Amygdala (tissue), 56 donors: Measurements from ENCODE around the gene RNF181.
"Not testable (repeated sequence)": the region's sequence is repeated elsewhere in the genome, so short reads cannot be mapped to it uniquely, and the experiment has no call there.

ENCODE experiments used
- DNase-seq, 56 donors: peaks; one replicate each; lab custom pipeline; 2025; lab: John Stamatoyannopoulos, UW

The RNF181 gene, protein sequence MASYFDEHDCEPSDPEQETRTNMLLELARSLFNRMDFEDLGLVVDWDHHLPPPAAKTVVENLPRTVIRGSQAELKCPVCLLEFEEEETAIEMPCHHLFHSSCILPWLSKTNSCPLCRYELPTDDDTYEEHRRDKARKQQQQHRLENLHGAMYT

DNA sequence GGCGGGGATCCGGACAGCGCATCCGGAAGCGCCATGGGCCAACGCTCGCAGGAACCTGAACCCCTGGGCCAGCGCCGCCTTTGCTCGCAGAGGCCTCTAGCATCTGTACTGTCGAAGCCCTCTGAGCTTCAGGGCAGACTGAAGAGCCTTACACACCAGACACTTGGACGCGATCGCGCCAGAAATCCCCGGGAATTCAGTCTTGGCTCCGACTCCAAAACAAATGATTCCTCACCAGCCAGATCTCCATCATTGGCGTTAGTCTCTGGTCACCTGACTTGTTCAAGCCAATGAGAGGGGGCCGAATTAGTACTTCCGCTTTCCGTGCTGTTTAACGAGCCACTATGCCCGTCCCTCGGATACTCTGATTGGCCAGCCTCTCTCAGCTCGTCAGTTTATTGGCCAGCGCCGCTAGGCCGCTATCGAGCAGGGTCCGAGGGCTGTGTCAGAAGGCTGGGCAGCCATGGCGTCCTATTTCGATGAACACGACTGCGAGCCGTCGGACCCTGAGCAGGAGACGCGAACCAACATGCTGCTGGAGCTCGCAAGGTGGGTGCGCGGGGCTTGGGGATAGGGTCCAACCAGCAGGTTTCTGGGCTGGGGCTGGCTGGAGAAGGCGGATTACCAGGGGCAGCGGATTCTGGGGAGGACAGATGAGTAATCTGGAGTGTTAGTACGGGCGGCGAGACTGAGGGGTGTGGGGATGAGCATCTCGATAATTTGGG is at the start of gene RNF181:
TSS of gene RNF181 (plus strand) at position 445 of the 725 bp plus-strand sequence. CDS start at position 464, 19 bp downstream.
- DNase-seq: peak; percentile 67 to 100 (median 97)

DNA sequence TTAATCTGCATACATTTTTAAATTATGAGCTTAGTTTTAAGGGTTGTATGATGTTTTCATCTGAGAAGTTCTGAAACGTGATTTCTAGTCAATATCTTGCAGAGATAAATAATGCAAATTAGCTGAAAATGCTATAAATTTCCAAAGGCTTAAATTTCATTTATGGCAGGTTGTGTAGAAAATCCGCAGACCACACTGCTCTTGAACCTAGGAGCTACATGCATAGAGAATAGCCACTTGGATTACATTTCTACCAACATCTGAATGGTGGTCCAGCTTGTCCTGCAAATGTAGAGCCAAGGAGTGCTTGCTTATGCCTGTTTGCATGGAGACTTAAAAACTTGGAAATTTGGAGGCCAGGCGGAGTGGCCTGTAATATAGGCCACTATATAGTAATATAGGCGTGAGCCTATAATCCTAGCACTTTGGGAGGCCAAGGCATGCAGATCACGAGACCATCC is 49.7 kb upstream of the RNF181 start:
- no peak for DNase-seq

DNA sequence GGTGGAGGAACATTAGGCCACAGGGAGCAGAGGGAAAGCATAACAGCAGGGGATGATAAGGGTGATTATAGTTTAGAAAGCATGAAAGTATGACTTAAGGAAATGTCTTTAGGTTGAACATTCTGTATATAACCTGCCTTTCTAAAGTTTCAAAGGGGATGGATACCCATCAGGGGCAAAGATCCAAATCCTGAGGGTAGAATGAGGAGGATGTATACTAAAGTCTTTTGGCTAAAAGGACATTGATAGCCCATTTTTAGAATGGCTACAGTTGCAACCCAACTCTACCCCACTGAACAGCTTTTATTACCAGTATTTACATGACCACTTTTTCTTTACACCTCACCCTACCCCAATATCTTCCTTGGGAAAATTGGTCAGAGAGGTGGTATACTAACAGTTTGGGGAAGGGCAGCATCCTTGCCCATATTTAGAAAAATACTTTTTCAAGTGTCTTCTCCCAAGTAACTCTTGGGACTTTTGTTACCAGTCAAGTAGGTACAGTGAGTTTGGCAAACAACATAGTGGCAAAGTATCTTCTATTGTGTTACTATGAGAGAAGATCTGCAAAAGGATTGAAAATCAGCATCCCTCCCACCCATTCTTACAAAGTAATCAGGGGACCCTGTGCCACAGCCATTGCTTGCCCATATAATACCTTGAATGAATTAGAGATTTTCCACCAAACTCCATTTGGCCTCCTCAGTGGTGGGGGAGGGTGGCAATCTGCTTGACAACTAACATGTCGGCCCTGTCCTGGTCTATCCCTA is 48.3 kb upstream of the RNF181 start:
- no peak for DNase-seq

DNA sequence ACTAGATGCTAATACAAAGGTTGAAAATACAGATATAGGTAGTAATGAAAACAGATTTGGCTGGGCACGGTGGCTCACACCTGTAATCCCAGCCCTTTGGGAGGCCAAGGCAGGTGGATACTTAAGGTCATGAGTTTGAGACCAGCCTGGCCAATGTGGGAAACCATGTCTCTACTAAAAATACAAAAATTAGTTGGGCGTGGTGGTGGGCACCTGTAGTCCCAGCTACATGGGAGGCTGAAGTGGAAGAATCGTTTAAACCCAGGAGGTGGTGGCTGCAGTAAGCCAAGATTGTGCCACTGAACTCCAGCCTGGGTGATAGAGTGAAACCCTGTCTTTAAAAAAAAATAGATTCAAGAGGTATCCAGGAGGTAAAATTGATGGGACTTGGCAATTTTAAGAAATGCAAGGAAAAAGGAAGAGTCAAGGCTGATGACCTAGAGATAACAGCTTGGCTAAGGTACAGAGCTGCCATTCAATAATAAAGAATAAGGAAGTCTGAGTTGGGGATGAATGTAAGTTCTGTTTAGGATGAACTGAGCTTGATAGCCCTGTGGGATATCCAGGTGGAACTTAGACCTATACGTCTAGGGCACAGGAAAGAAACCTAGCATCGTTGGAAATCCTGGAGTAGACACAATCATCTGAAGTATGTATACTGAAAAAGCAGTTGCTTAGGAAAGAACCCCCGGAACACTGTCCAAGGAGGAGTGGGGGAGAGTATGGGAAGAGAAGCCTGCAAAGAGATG is 47.5 kb upstream of the RNF181 start:
- no peak for DNase-seq

DNA sequence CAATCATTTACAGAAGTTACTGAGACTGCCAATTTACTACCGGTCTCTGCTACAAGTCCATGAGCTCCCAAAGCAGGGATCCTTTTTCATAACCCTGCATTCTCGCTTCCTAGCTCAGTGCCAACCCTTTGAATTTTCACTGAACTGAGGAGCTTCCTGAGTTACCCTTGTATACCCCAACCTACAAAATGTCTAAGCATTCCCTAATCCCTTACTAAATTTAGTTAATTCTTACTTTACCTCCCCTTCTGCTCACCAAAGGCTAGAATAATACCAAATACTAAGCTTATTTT is 47.0 kb upstream of the RNF181 start:
- no peak for DNase-seq

DNA sequence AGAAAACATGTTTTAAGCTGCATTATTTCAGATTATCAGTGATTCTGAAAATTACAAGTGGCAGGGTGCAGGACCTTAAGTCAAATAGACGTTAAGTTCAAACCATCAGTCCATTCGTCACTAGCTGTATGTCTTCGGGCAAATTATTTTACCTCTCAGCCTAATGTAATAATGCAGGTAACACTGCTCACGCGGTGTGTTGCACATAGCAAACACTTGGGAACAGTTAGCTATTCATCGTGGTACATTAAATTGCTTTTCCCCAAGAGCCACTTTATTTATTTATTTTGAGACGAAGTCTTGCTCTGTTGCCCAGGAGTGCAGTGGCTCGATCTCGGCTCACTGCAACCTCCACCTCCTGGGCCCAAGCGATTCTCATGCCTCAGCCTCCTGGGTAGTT is 46.5 kb upstream of the RNF181 start:
- no peak for DNase-seq

DNA sequence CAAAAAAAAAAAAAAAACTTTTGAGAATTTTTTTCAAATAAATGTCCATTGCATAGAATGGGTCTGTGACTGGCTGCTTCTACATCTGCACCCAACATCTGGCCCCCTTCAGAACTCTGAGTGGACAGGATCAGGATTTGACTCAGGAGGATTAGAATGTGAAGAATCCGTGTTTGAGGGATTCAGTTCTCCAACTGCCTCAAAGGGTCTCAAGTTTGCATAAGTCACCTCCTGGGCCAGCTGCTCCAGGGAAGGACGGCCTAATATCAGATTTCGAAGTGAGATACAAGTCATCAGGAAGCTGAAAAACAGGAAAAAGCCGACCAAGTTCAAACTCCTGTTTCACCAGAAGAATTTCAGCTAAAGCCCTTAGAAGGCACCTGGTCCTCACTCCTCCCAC is 45.7 kb upstream of the RNF181 start:
- no peak for DNase-seq

DNA sequence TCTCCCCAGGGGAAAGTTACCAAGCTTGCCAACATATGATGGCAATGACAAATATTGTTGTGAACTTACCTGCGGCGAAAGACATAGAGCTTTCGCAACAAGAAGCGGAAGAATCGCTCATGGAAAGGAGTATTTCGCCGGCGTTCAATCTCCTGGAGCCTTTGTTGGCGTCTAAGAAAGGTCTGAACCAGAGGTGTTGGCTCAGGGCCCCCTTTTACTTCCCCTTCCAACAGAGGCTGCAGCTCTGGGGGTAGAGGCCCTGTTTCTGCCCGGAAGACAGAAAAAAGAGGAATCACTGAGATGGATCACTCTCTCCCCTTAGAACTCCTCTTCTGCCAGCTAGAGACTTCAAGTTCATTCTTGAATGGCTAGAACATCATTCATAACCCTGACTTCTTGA is 45.1 kb upstream of the RNF181 start:
- DNase-seq: peak in 4 of 56 donors; percentile 9 to 17 (median 14)

DNA sequence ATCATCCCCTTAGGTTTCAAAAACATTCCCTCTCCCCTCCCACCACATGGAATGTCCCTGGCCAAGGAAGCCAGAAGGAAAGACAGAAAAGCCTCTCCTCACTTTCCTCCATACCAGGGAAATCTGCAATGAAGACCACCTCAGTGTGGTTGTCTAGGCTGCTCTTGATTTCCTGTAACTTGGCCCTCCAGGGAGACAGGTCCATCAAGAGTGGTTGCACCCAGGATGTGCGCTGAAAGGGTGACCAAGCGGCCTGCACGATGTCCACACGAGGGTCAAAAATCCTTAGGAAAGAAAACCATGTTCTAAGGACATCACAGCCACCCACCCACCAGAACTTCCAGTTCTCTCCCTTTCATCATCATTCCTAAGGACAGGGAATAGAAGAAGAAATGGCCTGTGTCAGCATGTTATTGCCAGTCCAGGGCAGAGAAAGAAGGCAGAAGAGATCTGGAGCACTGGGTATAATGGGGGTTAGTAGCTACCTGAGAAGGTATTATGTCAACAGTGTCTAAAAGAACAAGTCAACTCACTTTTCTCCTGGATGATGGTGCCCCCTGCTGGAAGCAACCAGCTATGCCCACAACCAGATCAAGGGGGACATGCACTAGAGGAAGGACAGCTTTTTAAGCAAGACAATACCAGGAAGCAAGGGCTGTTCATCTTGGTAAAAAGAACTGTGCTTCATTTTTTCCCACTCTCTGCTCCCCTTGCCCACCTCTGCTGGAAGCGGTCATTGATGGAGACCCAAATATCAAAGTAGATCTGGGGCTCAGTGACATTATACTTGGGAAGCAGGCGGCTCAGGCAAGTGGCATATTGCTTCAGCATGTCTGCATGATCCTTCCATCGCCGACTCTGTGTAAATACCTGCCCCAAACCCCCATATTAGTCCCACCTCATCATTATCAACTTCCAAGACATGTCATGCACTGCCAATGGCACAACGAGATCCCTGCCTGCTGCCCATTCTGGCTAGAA is 43.6 kb upstream of the RNF181 start:
- peak in 53 of 56 donors; percentile 10 to 88 (median 55) for DNase-seq

DNA sequence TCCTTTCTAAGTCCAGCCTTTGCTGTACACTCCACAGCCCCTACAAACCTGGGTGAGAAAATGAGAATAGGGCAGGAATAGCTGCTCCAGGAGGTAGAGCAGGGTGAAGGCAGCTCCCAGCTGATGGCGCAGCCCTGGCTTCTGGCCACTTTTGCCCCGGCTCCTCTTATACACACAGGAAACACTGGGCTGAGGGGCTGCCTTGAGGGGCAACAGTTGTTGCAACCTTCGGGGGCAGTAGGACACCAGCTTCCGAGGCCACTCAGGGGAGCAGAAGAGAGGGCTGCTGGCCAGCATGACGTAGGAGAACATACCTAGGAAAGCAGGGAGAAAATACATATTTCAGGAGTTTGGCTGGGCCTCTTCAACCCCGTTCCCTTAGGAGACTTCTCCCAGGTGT is 42.4 kb upstream of the RNF181 start:
- DNase-seq: no peak

DNA sequence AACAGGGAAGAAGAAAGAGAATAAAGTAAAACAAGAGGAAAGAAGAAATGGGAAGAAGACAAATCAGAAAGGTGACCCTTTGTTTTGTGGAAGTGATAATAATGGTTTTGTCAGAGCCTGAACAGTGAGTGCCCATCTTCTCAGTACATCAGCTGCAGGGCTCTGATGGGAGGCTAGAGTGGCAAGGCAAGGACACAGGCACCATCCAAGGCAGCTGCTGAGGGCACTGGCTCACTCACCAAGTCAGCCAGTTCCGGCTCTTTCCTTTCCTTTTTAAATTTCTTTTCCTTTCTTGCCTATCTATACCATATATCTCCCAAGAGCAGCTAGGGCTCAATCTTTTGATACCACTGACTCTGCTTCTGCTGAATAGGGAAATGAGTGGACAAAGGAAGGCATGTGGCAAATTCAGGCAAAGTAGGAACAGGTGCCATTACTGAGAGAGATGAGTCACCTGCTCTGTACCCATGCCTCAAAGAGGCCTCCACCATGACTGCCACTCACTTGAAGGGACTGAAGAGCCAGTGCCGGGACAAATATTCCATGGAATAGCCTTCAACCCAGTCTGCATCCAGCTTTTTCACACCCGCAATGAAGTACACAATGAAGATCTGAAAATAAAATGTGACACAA is 40.4 kb upstream of the RNF181 start:
- no peak for DNase-seq

DNA sequence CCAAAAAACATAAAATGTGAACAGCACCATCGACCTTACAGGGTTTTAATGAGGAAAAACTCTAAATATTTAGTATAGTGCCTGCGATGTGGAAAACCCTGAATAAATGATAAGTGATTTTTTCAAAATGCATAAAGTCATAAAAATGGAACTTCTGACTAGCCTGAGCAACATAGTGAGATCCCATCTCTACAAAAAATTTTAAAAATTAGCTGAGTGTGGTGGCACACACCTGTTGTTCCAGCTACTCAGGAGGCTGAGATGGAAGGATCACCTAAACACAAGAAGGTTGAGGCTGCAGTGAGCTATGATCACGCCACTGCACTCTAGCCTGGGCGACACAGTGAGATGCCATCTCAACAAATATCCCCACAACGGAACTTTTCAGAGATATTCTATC is 38.4 kb upstream of the RNF181 start:
- DNase-seq: no peak

DNA sequence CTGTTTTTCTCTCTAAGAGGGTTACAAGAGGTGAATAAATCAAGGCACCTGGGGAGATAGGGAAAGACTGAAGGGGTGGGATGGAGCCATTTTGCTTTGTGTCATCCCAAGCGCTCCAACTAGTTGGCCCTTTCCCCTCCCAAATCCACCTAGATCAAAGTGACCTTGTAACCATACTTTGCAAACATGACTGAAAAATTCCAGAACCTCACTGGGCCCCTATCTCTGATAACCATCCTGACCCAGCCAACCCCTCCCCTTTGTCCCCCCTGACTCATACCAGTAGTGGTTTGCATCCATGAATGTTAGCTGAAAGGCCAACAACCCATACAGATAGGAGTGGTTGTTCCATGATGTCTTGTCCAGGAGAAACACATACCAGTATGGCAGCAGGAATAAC is 37.4 kb upstream of the RNF181 start:
- DNase-seq: no peak

DNA sequence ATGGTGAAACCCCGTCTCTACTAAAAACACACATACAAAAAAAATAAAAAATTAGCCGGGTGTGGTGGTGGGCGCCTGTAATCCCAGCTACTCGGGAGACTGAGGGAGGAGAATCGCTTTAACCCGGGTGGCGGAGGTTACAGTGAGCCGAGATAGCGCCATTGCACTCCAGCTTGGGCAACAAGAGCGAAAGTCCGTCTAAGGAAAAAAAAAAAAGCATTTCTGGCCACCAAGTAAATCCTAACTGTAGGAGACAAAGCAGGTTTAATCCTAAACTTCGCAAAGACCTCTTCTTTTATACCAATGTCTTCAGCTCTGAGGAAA is 35.2 kb upstream of the RNF181 start:
- not testable (repeated sequence) for DNase-seq

DNA sequence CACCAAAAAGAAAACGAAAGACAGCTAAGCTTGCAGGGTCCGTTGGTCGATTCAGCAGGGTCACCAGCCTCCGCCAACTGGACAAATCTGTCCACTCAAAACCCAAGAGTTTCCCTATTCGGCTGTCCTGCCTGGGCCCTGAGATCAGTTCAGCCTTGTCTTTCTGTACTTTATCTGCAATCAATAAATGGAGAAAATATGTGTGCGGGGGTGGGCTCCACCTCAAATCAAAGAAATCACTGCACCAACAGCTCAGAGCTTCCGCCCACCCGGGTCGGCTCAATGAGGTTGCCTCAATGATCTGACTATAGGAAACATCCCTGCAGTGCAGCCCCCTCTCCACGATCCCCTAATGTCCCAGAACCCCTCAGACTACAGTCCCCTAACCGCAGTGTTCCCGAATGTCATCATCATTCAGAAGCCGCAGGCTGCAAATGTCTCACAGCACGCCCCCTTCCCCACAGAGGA is 34.7 kb upstream of the RNF181 start:
- no peak for DNase-seq

DNA sequence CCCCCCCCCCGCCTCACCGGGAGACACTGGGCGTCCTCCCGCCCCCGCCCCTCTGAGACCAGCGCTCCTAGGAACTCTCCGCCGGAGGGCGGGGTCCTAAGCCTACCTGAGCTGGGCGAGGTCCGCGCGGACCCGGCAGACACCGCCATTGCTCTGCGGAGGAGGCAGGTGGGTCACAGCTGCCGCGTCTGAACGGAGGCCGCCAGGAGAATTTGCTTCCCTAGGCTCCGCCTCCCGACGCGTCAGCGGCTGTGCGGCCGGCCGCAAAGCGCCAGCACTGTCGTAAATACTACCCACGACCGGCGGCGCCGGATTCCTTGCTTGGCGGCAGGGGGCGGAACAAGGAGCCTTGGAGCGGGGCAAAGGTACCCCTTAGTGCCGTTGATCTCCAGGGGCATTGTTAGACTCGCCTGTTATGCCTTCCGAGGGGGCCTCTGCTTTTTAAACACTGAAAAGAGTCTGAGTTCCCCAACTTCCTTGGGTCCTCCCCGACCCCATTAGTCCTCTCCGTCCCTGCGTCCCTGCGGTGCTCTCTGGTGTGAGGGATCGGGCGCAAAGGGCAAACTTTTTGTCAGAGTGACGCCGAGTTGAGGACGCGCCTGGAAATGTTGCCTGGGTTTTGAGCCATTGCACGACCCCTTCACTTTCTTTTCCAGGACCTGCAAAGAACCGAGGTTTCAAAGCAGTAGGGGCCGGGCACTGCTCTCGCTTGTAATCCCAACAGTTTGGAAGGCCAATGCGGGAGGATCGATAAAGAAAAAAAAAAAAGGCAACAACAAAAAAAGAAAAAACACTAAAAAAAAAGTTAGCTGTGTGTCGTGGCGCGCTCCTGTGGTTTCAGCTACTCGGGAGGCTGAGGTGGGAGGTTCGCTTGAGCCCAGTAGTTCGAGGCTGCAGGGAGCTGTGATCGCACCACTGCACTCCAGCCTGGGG is 34.0 kb upstream of the RNF181 start, which contains the start of gene GGCX:
TSS of gene GGCX (minus strand) at position 214 of the 933 bp plus-strand sequence. CDS start at position 149, 65 bp downstream.
- DNase-seq: peak; percentile 51 to 94 (median 88)

DNA sequence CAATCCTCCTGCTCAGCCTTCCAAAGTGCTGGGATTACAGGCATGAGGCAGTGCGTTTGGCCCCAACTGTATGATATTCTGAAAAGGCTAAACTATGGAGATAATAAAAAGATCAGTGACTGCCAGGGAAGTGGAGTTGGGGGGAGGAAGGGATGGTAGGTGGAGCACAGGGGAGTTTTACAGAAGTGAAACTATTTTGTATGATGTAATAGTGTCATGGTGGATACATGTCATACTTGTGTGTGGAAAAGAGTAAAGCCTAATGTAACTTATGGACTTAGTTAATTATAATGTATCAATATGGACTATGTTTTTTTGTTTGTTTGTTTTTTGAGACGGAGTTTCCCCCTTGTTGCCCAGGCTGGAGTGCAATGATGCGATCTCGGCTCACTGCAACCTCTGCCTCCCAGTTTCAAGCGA is 31.4 kb upstream of the RNF181 start:
- DNase-seq: no peak

DNA sequence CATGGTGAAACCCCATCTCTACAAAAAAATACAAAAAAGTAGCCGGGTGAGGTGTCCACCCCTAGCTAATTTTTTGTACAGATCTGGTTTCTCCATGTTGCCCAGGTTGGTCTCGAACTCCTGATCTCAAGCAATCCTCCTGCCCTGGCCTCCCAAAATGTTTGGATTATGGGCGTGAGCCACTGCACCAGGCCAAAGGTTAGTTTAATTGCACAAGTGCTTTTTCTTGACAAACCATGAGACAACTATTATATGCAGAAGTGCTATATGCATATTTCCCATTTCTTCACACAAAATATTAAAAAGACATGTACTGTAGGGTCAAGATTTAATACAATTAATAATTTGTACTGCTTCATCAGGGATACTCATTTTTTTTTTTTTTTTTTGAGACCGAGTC is 29.3 kb upstream of the RNF181 start:
- DNase-seq: no peak
